ENCODE results near the gene CYSTM1. TPM values are rescaled to one million over a fixed set of nuclear protein-coding genes. Genes with fewer than 3 reads are reported as not detected.
"Not testable (repeated sequence)": the region's sequence is repeated elsewhere in the genome, so short reads cannot be mapped to it uniquely, and the experiment has no call there.

The CYSTM1 gene
- total RNA-seq, 2 experiments from 2014 or later: 8.6 to 10.3 TPM

DNA sequence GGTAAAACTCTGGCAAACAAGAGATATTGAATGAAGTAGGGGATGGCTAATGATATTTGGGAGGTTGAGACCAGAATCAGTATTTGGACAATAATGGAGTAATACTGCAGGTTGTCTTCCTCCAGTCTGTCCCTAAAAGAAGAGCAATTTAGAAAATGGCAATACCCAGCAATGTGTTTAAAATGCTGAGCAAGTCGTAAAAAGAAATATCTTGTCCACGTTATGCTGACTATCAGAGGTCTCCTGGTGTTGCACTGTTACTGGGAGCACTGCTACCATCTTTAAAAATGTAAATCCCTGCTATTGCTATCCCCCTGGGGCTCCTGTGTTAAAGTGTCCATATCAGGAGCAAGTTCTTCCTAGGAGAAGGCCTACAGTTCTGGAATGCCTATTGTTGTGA, 10.4 kb downstream of the CYSTM1 start:
- H3K27ac Mint-ChIP-seq: no peak overlapping the region

DNA sequence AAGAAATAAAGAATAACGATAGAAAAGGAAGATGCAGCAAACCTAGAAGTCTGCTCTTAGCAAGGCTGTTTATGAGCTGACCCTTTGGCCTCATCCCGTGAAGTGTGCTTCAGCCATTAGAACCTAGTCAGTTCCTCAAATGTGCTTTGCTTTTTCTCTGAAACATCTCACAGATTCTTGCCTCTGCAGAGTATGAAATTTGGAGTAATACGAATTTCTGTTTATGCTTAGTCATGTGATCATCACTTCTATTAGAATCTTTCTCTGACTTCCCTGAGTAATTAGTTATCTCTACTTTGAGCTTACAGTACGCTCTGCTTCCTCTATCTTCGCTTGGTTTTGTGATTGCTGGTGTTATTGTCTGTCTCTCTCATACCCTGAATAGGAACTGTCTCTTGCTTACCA, 11.3 kb downstream of the CYSTM1 start:
- Mint-ChIP-seq H3K4me3 (no peak overlapping the region), H3K27ac (no peak overlapping the region), H3K27me3 (peaks cover 2% of the 10 kb centered on the region), H3K36me3 (ENCODE audit: low read depth) (no peaks in the 10 kb centered on the region), H3K4me1 (peaks cover under 1% of the 10 kb centered on the region), H3K9me3 (no peaks in the 10 kb centered on the region)
- ChIA-PET CTCF (interaction anchor here (0.9 to 1.8 kb wide), 3 partner anchors 14 to 177 kb away, joined by 3 to 4 read pairs (median 3); no protein-coding TSS in a partner anchor), POLR2A (no interaction called here)
- no peak for DNase-seq

More for the DNA sequence above, 10.4 kb downstream of the CYSTM1 start:
- Mint-ChIP-seq H3K27me3 (no peaks in the 10 kb centered on the region), H3K4me1 (peaks cover 9% of the 10 kb centered on the region), H3K36me3 (ENCODE audit: low read depth) (no peaks in the 10 kb centered on the region), H3K9me3 (no peaks in the 10 kb centered on the region), H3K4me3 (no peak overlapping the region)
- CTCF ChIA-PET: no interaction called here
- POLR2A ChIA-PET: no interaction called here
- no peak for DNase-seq

DNA sequence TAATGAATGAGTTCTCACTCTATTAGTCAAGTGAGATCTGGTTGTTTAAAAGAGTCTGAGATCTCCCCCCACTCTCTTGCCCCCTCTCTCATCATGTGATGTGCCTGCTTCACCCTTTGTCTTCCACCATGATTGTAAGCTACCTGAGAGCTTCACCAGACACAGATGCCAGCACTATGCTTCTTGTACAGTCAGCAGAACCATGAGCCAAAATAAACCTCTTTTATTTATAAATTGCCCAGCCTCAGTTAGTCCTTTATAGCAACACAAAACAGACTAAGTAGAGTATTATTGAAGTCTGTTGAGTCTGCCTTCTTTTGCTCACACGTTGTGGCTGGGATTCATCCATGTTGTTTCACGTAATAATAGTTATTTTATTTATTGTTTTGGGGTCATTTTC, 14.3 kb downstream of the CYSTM1 start:
- no peak overlapping the region for H3K27ac Mint-ChIP-seq
- peaks cover 2% of the 10 kb centered on the region for H3K27me3 Mint-ChIP-seq
- no peaks in the 10 kb centered on the region for H3K36me3 Mint-ChIP-seq (ENCODE audit: low read depth)
- DNase-seq: no peak
- no peaks in the 10 kb centered on the region for H3K9me3 Mint-ChIP-seq
- H3K4me1 Mint-ChIP-seq: no peaks in the 10 kb centered on the region
- CTCF ChIA-PET: interaction anchor here (0.6 kb wide), 1 partner anchor 136 kb away, joined by 5 read pairs; no protein-coding TSS in a partner anchor
- H3K4me3 Mint-ChIP-seq: no peak overlapping the region
- POLR2A ChIA-PET: no interaction called here

DNA sequence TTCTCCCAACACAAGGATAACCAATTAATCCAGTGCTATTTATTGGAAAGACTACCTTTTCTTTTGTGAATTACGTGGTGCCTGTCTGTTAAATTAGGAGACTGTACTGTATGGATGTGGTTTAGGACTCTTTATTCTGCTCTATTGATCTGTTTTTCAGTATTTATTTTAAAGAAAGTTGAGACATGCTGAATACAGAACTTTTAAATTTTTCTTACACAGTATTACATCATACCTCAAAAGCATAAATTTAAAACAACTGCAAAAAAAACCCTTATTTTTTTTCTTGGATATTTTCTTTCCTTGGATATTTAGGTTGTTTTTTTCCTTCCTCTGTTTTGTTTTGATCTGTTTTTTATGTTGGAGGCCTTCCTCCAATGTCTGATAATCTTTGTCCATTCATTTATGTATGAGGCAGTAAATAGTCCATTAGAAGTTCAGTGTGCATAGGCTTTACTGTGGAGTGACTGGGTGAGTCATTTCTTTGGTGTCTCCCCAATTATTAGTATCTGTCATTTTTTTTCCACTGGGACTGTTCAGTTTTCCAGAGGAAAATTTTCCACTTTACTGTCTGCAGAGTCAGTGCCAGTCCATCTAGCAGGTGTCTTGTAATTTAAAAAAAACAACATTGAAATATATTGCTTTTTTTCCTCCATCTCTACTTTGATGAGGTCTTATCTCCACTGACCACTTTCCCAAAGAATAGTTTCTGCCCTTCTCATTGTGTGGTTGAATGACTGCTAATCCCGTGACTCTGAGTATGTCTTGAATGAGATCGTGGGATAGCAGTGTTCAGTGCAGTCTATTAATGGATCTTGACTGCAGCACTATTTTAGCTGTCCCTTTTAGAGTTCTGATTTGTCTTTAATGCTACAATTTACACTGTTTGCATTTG, 15.2 kb downstream of the CYSTM1 start:
- H3K27me3 Mint-ChIP-seq: peaks cover 2% of the 10 kb centered on the region
- POLR2A ChIA-PET: no interaction called here

DNA sequence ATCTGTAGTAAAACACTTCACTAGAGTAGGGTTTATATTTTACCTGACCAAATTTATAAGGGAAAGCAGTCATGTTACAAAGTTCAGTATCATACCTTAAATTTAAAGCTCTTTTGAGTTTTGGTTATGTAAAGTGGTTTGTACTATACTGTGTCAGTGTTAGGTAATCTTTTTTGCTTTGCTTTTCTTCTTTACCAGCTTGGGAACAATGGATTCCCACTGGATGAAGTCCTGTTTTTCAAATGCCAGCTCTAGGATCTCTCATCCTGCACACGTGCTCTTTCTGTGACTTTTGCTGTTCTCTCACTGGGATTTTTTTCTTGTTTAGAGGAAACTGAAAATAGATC, 15.9 kb downstream of the CYSTM1 start:
- no peak for DNase-seq
- ChIA-PET CTCF (no interaction called here), POLR2A (no interaction called here)
- H3K27me3 Mint-ChIP-seq: peaks cover 2% of the 10 kb centered on the region
- no peaks in the 10 kb centered on the region for H3K36me3 Mint-ChIP-seq (ENCODE audit: low read depth)
- no peak overlapping the region for H3K4me3 Mint-ChIP-seq
- H3K4me1 Mint-ChIP-seq: no peaks in the 10 kb centered on the region
- no peaks in the 10 kb centered on the region for H3K9me3 Mint-ChIP-seq
- H3K27ac Mint-ChIP-seq: no peak overlapping the region

More for the DNA sequence above, 15.2 kb downstream of the CYSTM1 start:
- CTCF ChIA-PET: no interaction called here
- H3K4me1 Mint-ChIP-seq: no peaks in the 10 kb centered on the region
- H3K9me3 Mint-ChIP-seq: no peaks in the 10 kb centered on the region
- no peak for DNase-seq
- H3K27ac Mint-ChIP-seq: no peak overlapping the region
- no peak overlapping the region for H3K4me3 Mint-ChIP-seq
- H3K36me3 Mint-ChIP-seq (ENCODE audit: low read depth): no peaks in the 10 kb centered on the region

DNA sequence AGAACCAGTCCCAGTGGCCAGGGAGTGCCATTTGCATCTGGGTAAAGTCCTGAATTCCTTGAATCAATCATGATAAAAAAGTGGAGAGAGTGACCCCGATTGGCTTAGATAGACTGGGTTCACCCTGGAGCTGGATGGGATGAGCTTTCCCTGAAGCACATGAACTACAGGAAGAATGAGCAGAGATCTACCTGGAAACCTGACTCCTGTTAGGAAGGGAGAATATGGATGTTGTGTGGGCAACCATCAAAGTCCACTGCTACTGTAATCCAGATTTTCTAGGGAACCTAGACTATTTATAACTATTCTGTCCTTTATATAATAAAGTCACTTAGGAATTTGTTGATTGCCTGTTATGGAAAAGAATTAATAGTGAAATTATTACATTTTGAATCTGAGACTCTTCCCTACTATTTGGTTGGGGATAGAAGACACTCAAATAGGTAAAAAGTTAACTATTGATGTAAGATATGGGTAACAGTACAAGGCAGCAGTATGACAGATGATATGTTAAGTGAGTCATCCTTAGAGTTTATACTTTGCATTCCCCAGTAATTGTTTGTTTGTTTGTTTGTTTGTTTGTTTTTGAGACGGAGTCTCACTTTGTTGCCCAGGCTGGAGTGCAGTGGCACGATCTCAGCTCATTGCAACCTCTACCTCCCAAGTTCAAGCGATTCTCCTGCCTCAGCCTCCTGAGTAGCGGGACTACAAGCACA, 17.9 kb downstream of the CYSTM1 start:
- no peak for DNase-seq
- Mint-ChIP-seq H3K27me3 (peaks cover 2% of the 10 kb centered on the region), H3K4me1 (no peaks in the 10 kb centered on the region), H3K4me3 (no peak overlapping the region), H3K9me3 (no peaks in the 10 kb centered on the region), H3K27ac (no peak overlapping the region), H3K36me3 (ENCODE audit: low read depth) (no peaks in the 10 kb centered on the region)
- POLR2A ChIA-PET: no interaction called here
- CTCF ChIA-PET: no interaction called here

DNA sequence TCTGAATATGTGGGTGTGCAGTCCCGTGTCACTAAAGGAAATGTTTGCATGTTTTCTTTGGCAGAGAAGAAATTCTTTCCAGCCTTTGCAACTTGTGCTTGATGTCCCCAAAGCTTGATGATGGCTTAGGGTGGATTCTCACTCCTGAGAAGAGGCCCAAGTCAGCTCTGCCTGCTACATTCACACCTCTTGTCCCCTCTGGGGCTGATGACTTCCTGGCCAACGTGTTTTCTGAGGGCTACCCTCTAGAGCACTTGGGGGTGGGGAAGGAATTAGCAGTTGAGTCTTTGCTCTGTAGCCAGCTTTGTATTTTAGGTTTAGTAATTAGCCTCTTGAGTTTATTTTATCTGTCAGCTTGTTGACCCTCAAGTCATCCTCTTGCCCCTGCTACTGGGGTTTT, 19.7 kb downstream of the CYSTM1 start:
- H3K27me3 Mint-ChIP-seq: peaks cover 2% of the 10 kb centered on the region
- no peak overlapping the region for H3K27ac Mint-ChIP-seq
- no peaks in the 10 kb centered on the region for H3K36me3 Mint-ChIP-seq (ENCODE audit: low read depth)
- CTCF ChIA-PET: interaction anchor here (1.3 kb wide), 1 partner anchor 12 kb away, joined by 5 read pairs; no protein-coding TSS in a partner anchor
- DNase-seq: no peak
- POLR2A ChIA-PET: no interaction called here
- H3K9me3 Mint-ChIP-seq: no peaks in the 10 kb centered on the region
- no peaks in the 10 kb centered on the region for H3K4me1 Mint-ChIP-seq
- H3K4me3 Mint-ChIP-seq: no peak overlapping the region

DNA sequence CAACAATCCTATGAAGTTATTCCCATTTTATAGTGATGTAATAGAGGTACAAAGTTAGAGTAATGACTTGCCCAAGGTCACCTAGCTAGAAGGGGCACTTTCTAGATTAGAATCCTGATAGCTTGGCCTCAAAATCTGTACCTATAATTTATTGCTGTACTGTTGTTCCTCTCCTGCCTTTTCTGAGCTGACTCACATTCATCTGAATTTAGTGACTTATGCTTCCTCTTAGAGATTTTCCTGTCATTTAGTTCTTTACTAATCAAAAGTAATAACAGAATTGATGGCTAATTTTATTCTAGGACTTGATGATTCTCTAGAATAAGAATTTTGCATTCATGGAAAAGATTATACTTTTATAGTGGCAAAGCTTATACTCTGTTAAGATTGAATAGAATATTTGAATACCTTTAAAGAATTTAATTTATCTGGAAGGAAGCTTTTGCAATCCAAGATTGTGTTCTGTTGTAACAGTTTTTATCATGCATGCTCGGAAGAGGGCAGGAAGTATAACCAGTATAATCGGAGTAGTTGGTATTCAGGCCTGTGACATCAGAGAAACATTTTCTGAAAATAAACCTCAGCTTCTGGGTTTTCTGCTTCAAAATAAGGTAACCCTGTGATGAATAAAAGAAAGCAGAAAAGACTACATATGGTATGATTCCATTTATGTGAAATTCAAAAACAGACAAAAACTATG, 21.3 kb downstream of the CYSTM1 start:
- Mint-ChIP-seq H3K27ac (no peak overlapping the region), H3K27me3 (no peaks in the 10 kb centered on the region), H3K4me1 (no peaks in the 10 kb centered on the region), H3K9me3 (no peaks in the 10 kb centered on the region), H3K4me3 (no peak overlapping the region), H3K36me3 (ENCODE audit: low read depth) (no peaks in the 10 kb centered on the region)
- POLR2A ChIA-PET: no interaction called here
- CTCF ChIA-PET: no interaction called here
- no peak for DNase-seq

DNA sequence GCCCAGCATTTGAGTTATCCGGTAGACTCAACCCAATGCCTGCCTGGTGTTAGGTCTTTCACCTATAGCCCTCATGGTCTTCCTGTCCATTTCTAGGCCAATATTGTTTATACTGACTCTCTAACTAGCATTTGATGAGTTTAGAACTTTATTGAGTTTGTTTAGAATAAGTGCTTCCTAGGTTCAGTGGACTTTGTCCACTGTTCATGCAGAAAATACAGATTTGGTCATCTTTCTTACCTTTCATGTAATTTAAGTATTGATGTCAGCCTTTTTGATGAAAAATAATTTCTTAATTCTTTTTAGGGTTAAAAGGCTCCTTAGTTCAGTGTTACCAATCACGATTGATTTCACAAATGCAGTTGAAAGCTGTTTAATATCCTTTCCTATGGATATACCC, 22.0 kb downstream of the CYSTM1 start:
- CTCF ChIA-PET: interaction anchor here (0.9 kb wide), 1 partner anchor 9 kb away, joined by 3 read pairs; no protein-coding TSS in a partner anchor
- H3K27me3 Mint-ChIP-seq: no peaks in the 10 kb centered on the region
- no peak for DNase-seq
- H3K4me1 Mint-ChIP-seq: no peaks in the 10 kb centered on the region
- POLR2A ChIA-PET: no interaction called here
- H3K9me3 Mint-ChIP-seq: no peaks in the 10 kb centered on the region
- H3K4me3 Mint-ChIP-seq: no peak overlapping the region
- H3K36me3 Mint-ChIP-seq (ENCODE audit: low read depth): no peaks in the 10 kb centered on the region
- no peak overlapping the region for H3K27ac Mint-ChIP-seq

DNA sequence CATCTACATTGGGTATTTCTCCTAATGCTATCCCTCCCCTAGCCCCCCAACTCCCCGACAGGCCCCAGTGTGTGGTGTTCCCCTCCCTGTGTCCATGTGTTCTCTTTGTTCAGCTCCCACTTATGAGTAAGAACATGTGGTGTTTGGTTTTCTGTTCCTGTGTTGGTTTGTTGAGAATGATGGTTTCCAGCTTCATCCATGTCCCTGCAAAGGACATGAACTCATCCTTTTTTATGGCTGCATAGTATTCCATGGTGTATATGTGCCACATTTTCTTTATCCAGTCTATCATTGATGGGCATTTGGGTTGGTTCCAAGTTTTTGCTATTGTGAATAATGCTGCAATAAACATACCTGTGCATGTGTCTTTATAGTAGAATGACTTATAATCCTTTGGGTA, 23.9 kb downstream of the CYSTM1 start:
- DNase-seq; H3K27me3 Mint-ChIP-seq; H3K9me3 Mint-ChIP-seq; POLR2A ChIA-PET; H3K4me3 Mint-ChIP-seq; CTCF ChIA-PET; H3K36me3 Mint-ChIP-seq (ENCODE audit: low read depth); H3K4me1 Mint-ChIP-seq; H3K27ac Mint-ChIP-seq: not testable (repeated sequence)

DNA sequence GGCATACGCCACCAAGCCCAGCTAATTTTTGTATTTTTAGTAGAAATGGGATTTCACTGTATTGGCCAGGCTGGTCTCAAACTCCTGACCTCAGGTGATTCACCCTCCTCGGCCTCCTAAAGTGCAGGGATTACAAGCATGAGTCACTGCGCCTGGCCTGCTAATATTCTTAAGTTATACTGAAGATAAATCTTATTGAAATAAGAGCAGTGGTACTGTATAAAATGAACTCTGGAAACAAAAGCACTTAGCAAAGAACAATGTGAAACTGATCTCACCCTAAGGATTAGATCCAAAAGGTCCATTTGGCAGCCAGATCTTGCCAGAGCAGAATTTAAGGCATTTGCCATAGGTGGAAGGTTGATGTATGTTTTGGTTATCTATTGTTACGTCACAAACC, 27.1 kb downstream of the CYSTM1 start:
- CTCF ChIA-PET: interaction anchor here (0.7 to 1.0 kb wide), 2 partner anchors 24 to 42 kb away, joined by 3 to 6 read pairs; no protein-coding TSS in a partner anchor
- H3K27me3 Mint-ChIP-seq: no peaks in the 10 kb centered on the region

DNA sequence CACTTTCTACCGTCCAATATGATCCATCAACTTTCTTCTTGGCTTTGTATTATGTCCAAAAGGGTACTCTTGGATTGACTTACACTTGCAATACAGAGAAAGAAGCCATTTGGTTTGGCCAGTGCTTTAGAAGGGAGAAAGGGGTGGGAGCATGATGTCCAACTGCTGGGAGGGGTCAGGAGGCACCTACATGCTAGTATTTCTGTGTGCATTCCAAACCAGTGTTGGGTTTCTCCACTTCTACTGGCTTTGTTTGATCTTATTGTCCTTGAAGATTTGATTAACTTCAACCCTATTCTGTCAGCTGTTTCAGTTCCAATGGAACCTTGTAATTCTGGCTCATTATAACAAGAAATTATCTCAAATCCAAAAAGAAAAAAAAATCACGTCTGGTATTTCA, 27.6 kb downstream of the CYSTM1 start:
- DNase-seq: no peak
- CTCF ChIA-PET: no interaction called here
- Mint-ChIP-seq H3K4me1 (peaks cover 8% of the 10 kb centered on the region), H3K27ac (no peak overlapping the region), H3K9me3 (no peaks in the 10 kb centered on the region), H3K27me3 (no peaks in the 10 kb centered on the region), H3K4me3 (no peak overlapping the region), H3K36me3 (ENCODE audit: low read depth) (no peaks in the 10 kb centered on the region)
- POLR2A ChIA-PET: no interaction called here

More for the DNA sequence above, 27.1 kb downstream of the CYSTM1 start:
- Mint-ChIP-seq H3K9me3 (no peaks in the 10 kb centered on the region), H3K4me3 (no peak overlapping the region), H3K36me3 (ENCODE audit: low read depth) (no peaks in the 10 kb centered on the region), H3K4me1 (peaks cover 3% of the 10 kb centered on the region), H3K27ac (no peak overlapping the region)
- no peak for DNase-seq
- POLR2A ChIA-PET: no interaction called here

DNA sequence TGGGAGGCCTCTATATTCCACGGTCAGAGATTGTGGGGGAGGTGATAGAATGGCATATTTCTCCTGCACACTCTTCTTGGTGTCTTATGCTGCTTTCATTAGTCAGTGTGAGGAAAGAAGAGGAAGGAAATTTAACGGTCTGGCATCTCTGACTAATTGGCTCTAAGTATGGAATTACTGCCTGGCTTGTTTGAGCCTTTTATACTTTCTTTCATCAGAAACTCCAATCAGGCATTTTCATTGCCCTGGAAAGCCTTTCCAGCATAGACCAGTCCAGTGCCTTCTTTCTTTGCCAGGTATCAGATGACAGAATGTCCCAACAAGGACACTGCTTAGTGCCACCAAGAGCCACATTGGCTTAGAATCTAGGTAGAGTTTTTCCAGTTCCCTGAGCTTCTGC, 30.2 kb downstream of the CYSTM1 start:
- POLR2A ChIA-PET: no interaction called here
- DNase-seq: no peak
- CTCF ChIA-PET: interaction anchor here (1.0 to 1.3 kb wide), 2 partner anchors 11 to 12 kb away, joined by 5 read pairs; no protein-coding TSS in a partner anchor
- Mint-ChIP-seq H3K36me3 (ENCODE audit: low read depth) (no peaks in the 10 kb centered on the region), H3K4me3 (no peak overlapping the region), H3K27me3 (no peaks in the 10 kb centered on the region), H3K27ac (no peak overlapping the region), H3K4me1 (peaks cover 10% of the 10 kb centered on the region), H3K9me3 (peaks cover 2% of the 10 kb centered on the region)
